Panc1 (cell line): Measurements from ENCODE around the gene CYP26C1. TPM values are rescaled to one million over a fixed set of nuclear protein-coding genes. Genes with fewer than 3 reads are reported as not detected.

Experiments used
- ATAC-seq: fragments of 200-7000 bp; cut with Tn5 transposase; 2 replicates; pipeline ENCODE4 v1.9.1; 2020; ENCODE audit warnings: mild to moderate bottlenecking, moderate library complexity
- BruUV-seq: library from RNA; stranded (reverse); fragments of 400-500 nt; replicated peaks from 2 replicates; lab custom pipeline; 2021; lab: Mats Ljungman, UMichigan
- CTCF ChIA-PET: fragments of 300-600 bp; sonication (Branson Sonifier 250); formaldehyde crosslinking; loops from one replicate; lab custom pipeline; 2022; ENCODE audit warnings: antibody characterized with exemption; lab: Charles Lee
- POLR2A ChIA-PET: fragments of 300-600 bp; sonication (Branson Sonifier 250); formaldehyde crosslinking; loops from one replicate; lab custom pipeline; 2022; ENCODE audit warnings: antibody characterized with exemption; lab: Charles Lee
- DNase-seq: peaks from one replicate; pipeline ENCODE4 v3.0.0-alpha.2; 2010; ENCODE audit warnings: low read depth, low spot score
- H3K27ac ChIP-seq: 2 replicates; pipeline ENCODE4 v1.5.1; 2011; ENCODE audit warnings: mild to moderate bottlenecking, low read length, inconsistent platforms
- H3K27me3 ChIP-seq: fragments of 200-500 bp; sonication (Bioruptor generic); 2 replicates; pipeline ENCODE4 v1.6.0; 2014; ENCODE audit warnings: low read length, inconsistent platforms; ENCODE audit not compliant: control insufficient read depth, insufficient read depth
- H3K36me3 ChIP-seq: fragments of 200-500 bp; sonication (Bioruptor generic); 2 replicates; pipeline ENCODE4 v1.5.1; 2014; ENCODE audit warnings: inconsistent platforms, mild to moderate bottlenecking, low read length, moderate library complexity; ENCODE audit not compliant: control insufficient read depth, insufficient read depth
- H3K4me1 ChIP-seq: 2 replicates; pipeline ENCODE4 v1.5.1; 2011; ENCODE audit warnings: inconsistent platforms, mild to moderate bottlenecking, low read length, moderate library complexity; ENCODE audit not compliant: control insufficient read depth, insufficient read depth
- H3K4me3 ChIP-seq, 2 experiments: 2 replicates each; pipeline ENCODE4 v1.5.1; 2011 to 2012; ENCODE audit warnings: low read depth in 2 of 2, low read length in 2 of 2, mild to moderate bottlenecking in 2 of 2, inconsistent platforms in 1 of 2, moderate library complexity in 1 of 2
- H3K9me3 ChIP-seq: fragments of 200-500 bp; sonication (Bioruptor generic); 2 replicates; pipeline ENCODE4 v1.5.1; 2014; ENCODE audit warnings: low read depth, mild to moderate bottlenecking, inconsistent platforms, low read length, moderate library complexity; ENCODE audit not compliant: control insufficient read depth, insufficient read depth
- CTCF ChIP-seq: fragments of 450-650 bp; IDR thresholded peaks from 2 replicates; pipeline ENCODE4 v1.5.1; 2017; ENCODE audit warnings: mild to moderate bottlenecking
- POLR2AphosphoS5 ChIP-seq: IDR thresholded peaks from 2 replicates; pipeline ENCODE4 v1.6.1; 2012; ENCODE audit warnings: mild to moderate bottlenecking, low read depth, low read length, moderate library complexity
- REST ChIP-seq, 2 experiments: IDR thresholded peaks; 2 replicates each; pipeline ENCODE4 v1.6.1; 2011 to 2012; ENCODE audit warnings: low read depth in 2 of 2, control low read depth in 1 of 2, low read length in 1 of 2, mild to moderate bottlenecking in 1 of 2, moderate library complexity in 1 of 2; ENCODE audit not compliant: insufficient read depth in 1 of 2
- SIN3A ChIP-seq: IDR thresholded peaks from 2 replicates; pipeline ENCODE4 v1.6.1; 2012; ENCODE audit warnings: low read depth, mild to moderate bottlenecking, low read length, moderate library complexity, borderline replicate concordance; ENCODE audit not compliant: insufficient read depth
- TCF7L2 ChIP-seq: IDR thresholded peaks from 2 replicates; pipeline ENCODE4 v1.6.1; 2011; ENCODE audit warnings: mild to moderate bottlenecking, low read depth, low read length, inconsistent platforms
- in situ Hi-C: cut with HindIII; loops from 2 replicates; pipeline ENCODE4 v1.10.0; 2016; ENCODE audit warnings: low sequenced_read_pairs, low pct_unique_long_range_greater_than_20kb
- intact Hi-C: fragments of 100-400 bp; cut with micrococcal nuclease; formaldehyde crosslinking; loops from one replicate; pipeline ENCODE4 v1.10.0; 2022; ENCODE audit not compliant: unreplicated experiment
- total RNA-seq: library from RNA; stranded (reverse); gene quantifications from one replicate; pipeline ENCODE4 v1.2.1, GENCODE V29; 2021; ENCODE audit not compliant: unreplicated experiment

Gene CYP26C1
- total RNA-seq, 1 experiment from 2014 or later, result 1.1 TPM

GRCh38 chr10:93081834-93082233 is 21.2 kb downstream of the CYP26C1 start:
- POLR2A ChIA-PET, result interaction anchor here (0.6 kb wide), 1 partner anchor 255 kb away, joined by 4 read pairs; no protein-coding TSS in a partner anchor
- TF ChIP-seq REST (IDR thresholded peaks at IDR 0.05; ENCODE audit: insufficient read depth in 1 of 2, low read depth in 2 of 2, low read length in 1 of 2) (no peak), CTCF (no peak), POLR2AphosphoS5 (no peak), SIN3A (no peak), TCF7L2 (no peak)
- no peak overlapping the region for H3K4me3 ChIP-seq
- peaks cover 5% of the 10 kb centered on the region for H3K27me3 ChIP-seq
- H3K4me1 ChIP-seq, result no peaks in the 10 kb centered on the region
- in situ Hi-C loops (no loop called here), intact Hi-C loops (loop anchor here (2.0 kb wide), 1 partner anchor 207 kb away; no protein-coding TSS in a partner anchor)
- H3K27ac ChIP-seq, result no peak overlapping the region
- CTCF ChIA-PET, result interaction anchor here (0.6 kb wide), 2 partner anchors 167 to 206 kb away, joined by 9 to 11 read pairs; no protein-coding TSS in a partner anchor
- no TSS peak for BruUV-seq
- DNase-seq (no peak), ATAC-seq (no peak)
- H3K9me3 ChIP-seq, result no peaks in the 10 kb centered on the region
- H3K36me3 ChIP-seq, result no peaks in the 10 kb centered on the region

GRCh38 chr10:93083743-93084539 is 23.3 kb downstream of the CYP26C1 start:
- H3K4me1 ChIP-seq, result no peaks in the 10 kb centered on the region
- no peaks in the 10 kb centered on the region for H3K36me3 ChIP-seq
- H3K27ac ChIP-seq, result no peak overlapping the region
- ChIA-PET POLR2A (interaction anchor here (0.6 to 0.7 kb wide), 2 partner anchors 34 to 393 kb away, joined by 4 read pairs; no protein-coding TSS in a partner anchor), CTCF (interaction anchor here (0.6 kb wide), 1 partner anchor 85 kb away, joined by 4 read pairs; no protein-coding TSS in a partner anchor)
- H3K27me3 ChIP-seq, result no peaks in the 10 kb centered on the region
- BruUV-seq, result no TSS peak
- in situ Hi-C loops, result no loop called here
- H3K4me3 ChIP-seq, result no peak overlapping the region
- intact Hi-C loops, result no loop called here
- ATAC-seq, result no peak
- H3K9me3 ChIP-seq, result no peaks in the 10 kb centered on the region
- TF ChIP-seq SIN3A (no peak), TCF7L2 (no peak), REST (IDR thresholded peaks at IDR 0.05; ENCODE audit: insufficient read depth in 1 of 2, low read depth in 2 of 2, low read length in 1 of 2) (no peak), CTCF (no peak), POLR2AphosphoS5 (no peak)
- no peak for DNase-seq
